GM12878 (cell line): ENCODE results near the gene TNFRSF11A.

Source experiments
- BRCA1 ChIP-seq: IDR thresholded peaks from 2 replicates; pipeline ENCODE4 v1.6.1; 2011; ENCODE audit warnings: low read depth, low read length, improper control_type of control experiment
- CBX3 ChIP-seq: fragments of 200-600 bp; sonication (generic); IDR thresholded peaks from 2 replicates; pipeline ENCODE4 v1.6.1; 2016; ENCODE audit warnings: low read depth, borderline replicate concordance
- FOXM1 ChIP-seq: IDR thresholded peaks from 2 replicates; pipeline ENCODE4 v1.6.1; 2012; ENCODE audit warnings: low read depth, mild to moderate bottlenecking, inconsistent platforms, low read length, moderate library complexity
- GATAD2B ChIP-seq: fragments of 450-650 bp; conservative IDR thresholded peaks from 2 replicates; pipeline ENCODE4 v1.6.1; 2017; ENCODE audit warnings: low read depth, mild to moderate bottlenecking, moderate library complexity
- MXI1 ChIP-seq: fragments of 150-350 bp; IDR thresholded peaks from 2 replicates; pipeline ENCODE4 v1.6.1; 2011; ENCODE audit warnings: low read depth, mild to moderate bottlenecking, inconsistent platforms, low read length, improper control_type of control experiment
- POLR2A ChIP-seq: IDR thresholded peaks from 2 replicates; pipeline ENCODE4 v1.6.1; 2011; ENCODE audit warnings: low read depth, mild to moderate bottlenecking, low read length
- POLR2AphosphoS5 ChIP-seq: IDR thresholded peaks from 2 replicates; pipeline ENCODE4 v1.6.1; 2011; ENCODE audit warnings: mild to moderate bottlenecking, low read length, inconsistent platforms
- RCOR1 ChIP-seq: conservative IDR thresholded peaks from 2 replicates; pipeline ENCODE4 v1.6.1; 2012; ENCODE audit warnings: low read depth, low read length, improper control_type of control experiment
- RFX5 ChIP-seq: IDR thresholded peaks from 2 replicates; pipeline ENCODE4 v1.6.1; 2011; ENCODE audit warnings: low read depth, low read length, improper control_type of control experiment
- SPI1 ChIP-seq: IDR thresholded peaks from 2 replicates; pipeline ENCODE4 v1.6.1; 2011; ENCODE audit warnings: low read depth, mild to moderate bottlenecking, low read length, moderate library complexity, borderline replicate concordance; ENCODE audit not compliant: insufficient read depth
- TF ChIP-seq, protein P1 (sequence below), 3 experiments: IDR thresholded peaks in 2 of 3; conservative IDR thresholded peaks in 1 of 3; 2 replicates each; pipeline ENCODE4 v1.5.1; 2011; ENCODE audit warnings: low read depth in 3 of 3, low read length in 3 of 3, mild to moderate bottlenecking in 3 of 3, control low read depth in 2 of 3, moderate library complexity in 2 of 3, inconsistent platforms in 1 of 3, mixed read lengths in 1 of 3; ENCODE audit not compliant: control insufficient read depth in 2 of 3, insufficient read depth in 1 of 3; ENCODE audit errors: extremely low read depth in 1 of 3
- TF ChIP-seq, protein P2 (sequence below): fragments of 150-350 bp; IDR thresholded peaks from 2 replicates; pipeline ENCODE4 v1.6.1; 2014; ENCODE audit warnings: mild to moderate bottlenecking, low read depth, low read length

DNA sequence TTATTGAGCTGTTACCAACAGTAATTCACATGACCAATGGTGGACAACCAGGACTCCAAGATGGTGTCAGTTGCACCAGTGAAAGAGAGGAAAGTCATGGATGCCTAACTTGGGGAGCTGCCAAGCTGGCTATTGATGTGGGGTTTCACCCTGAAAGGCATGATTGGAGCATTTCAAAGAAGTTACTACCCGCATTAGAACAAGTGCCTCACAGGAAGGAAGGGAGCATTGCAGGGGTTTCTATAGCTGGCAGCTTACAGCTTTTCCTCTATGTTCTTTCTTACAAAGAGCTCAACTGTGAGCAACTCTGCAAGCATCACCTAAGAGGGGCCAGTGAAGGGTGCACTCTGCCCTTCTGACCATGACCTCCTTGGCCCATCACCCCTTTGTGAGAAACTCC lies 93.1 kb downstream of the TNFRSF11A start:
- no peak for TF ChIP-seq POLR2AphosphoS5
- TF ChIP-seq, protein P1, sequence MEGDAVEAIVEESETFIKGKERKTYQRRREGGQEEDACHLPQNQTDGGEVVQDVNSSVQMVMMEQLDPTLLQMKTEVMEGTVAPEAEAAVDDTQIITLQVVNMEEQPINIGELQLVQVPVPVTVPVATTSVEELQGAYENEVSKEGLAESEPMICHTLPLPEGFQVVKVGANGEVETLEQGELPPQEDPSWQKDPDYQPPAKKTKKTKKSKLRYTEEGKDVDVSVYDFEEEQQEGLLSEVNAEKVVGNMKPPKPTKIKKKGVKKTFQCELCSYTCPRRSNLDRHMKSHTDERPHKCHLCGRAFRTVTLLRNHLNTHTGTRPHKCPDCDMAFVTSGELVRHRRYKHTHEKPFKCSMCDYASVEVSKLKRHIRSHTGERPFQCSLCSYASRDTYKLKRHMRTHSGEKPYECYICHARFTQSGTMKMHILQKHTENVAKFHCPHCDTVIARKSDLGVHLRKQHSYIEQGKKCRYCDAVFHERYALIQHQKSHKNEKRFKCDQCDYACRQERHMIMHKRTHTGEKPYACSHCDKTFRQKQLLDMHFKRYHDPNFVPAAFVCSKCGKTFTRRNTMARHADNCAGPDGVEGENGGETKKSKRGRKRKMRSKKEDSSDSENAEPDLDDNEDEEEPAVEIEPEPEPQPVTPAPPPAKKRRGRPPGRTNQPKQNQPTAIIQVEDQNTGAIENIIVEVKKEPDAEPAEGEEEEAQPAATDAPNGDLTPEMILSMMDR (IDR thresholded peaks at IDR 0.05 in 2 of 3, conservative IDR thresholded peaks at IDR 0.05 in 1 of 3; ENCODE audit: control insufficient read depth in 2 of 3, extremely low read depth in 1 of 3, insufficient read depth in 1 of 3, low read depth in 3 of 3, low read length in 3 of 3): no peak
- TF ChIP-seq RFX5: no peak
- TF ChIP-seq CBX3: no peak
- TF ChIP-seq SPI1: no peak
- TF ChIP-seq RCOR1: no peak
- TF ChIP-seq, protein P2, sequence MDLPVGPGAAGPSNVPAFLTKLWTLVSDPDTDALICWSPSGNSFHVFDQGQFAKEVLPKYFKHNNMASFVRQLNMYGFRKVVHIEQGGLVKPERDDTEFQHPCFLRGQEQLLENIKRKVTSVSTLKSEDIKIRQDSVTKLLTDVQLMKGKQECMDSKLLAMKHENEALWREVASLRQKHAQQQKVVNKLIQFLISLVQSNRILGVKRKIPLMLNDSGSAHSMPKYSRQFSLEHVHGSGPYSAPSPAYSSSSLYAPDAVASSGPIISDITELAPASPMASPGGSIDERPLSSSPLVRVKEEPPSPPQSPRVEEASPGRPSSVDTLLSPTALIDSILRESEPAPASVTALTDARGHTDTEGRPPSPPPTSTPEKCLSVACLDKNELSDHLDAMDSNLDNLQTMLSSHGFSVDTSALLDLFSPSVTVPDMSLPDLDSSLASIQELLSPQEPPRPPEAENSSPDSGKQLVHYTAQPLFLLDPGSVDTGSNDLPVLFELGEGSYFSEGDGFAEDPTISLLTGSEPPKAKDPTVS: no peak
- no peak for TF ChIP-seq BRCA1
- no peak for TF ChIP-seq GATAD2B
- no peak for TF ChIP-seq MXI1
- no peak for TF ChIP-seq FOXM1
- no peak for TF ChIP-seq POLR2A
